ENCODE measurements around the gene KLHL29. TPM values are rescaled to one million over a fixed set of nuclear protein-coding genes. Genes with fewer than 3 reads are reported as not detected.
A peak's percentile ranks its signal among the peaks of the same experiment; 100 is the strongest.

KLHL29 gene
- total RNA-seq, 2 experiments from 2014 or later: 2.9 to 3.5 TPM

GRCh38 chr2:23528690-23529089, 143.7 kb downstream of the KLHL29 start:
- Mint-ChIP-seq H3K27me3 (no peaks in the 10 kb centered on the region), H3K4me3 (no peak overlapping the region), H3K36me3 (ENCODE audit: low read depth) (peaks cover 2% of the 10 kb centered on the region), H3K9me3 (no peaks in the 10 kb centered on the region), H3K27ac (no peak overlapping the region), H3K4me1 (peaks cover 33% of the 10 kb centered on the region)
- no peak for DNase-seq
- ChIA-PET CTCF (no interaction called here), POLR2A (interaction anchor here (0.6 kb wide), 1 partner anchor 16 kb away, joined by 3 read pairs; no protein-coding TSS in a partner anchor)

DNA sequence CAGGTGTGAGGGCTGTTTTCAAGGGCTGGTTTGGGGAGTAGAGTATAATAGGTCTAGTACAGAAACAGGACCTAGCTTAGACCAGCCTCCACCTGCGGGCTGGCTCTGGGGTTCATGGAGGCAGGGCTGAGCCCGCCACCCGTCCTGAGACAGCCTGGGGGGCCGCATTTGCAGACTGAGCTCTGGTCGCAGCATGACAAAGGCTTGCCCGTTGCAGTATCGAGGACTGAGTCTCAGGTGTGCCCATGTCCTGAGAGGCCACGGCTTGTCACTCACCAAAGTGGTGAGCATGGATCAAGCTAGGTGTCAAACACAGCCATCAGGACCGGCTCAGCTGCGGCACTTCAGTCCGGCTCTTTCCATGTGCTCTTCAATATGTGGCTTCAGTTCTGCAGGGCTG, 144.7 kb downstream of the KLHL29 start:
- no peak for DNase-seq
- no peaks in the 10 kb centered on the region for H3K27me3 Mint-ChIP-seq
- POLR2A ChIA-PET: no interaction called here
- H3K9me3 Mint-ChIP-seq: no peaks in the 10 kb centered on the region
- peaks cover 2% of the 10 kb centered on the region for H3K36me3 Mint-ChIP-seq (ENCODE audit: low read depth)
- peaks cover 39% of the 10 kb centered on the region for H3K4me1 Mint-ChIP-seq
- no peak overlapping the region for H3K27ac Mint-ChIP-seq
- H3K4me3 Mint-ChIP-seq: no peak overlapping the region
- CTCF ChIA-PET: no interaction called here

DNA sequence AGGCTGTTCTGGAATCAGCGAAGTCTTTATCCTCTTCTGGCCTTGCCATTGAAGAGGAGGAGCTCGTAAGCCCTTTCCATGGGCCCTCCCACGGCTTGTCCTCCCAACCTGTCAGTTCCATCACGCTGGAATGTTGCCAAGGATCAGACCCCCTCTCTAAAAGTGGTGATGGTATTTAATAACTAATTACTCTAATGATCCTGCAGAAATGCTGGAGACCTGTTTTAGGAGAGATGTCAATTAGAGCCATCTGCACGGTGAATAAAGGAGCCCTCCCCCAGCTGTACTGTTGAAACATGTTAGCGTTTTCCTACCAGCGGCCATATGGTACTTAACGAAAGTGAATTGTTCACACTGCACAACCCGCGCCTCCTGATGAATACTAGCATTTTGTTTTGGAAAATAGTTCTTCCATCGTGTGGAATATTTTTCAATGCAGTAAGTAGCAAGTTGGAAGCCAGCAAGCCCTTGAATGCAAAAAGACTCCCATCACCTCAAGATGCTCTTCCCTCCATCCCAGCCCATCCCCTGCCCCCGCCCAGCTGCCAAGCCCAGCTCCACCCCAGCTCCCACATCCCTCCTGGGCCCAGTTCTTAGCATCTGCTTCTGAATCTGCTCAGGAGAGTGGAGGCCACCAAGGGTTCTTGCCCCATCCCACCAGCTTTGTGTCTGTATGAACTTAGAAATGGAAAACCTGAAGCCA, 145.4 kb downstream of the KLHL29 start:
- Mint-ChIP-seq H3K27ac (peak overlapping the region; percentile 73), H3K36me3 (ENCODE audit: low read depth) (peaks cover 2% of the 10 kb centered on the region), H3K27me3 (no peaks in the 10 kb centered on the region), H3K4me3 (no peak overlapping the region), H3K9me3 (no peaks in the 10 kb centered on the region), H3K4me1 (peaks cover 45% of the 10 kb centered on the region)
- ChIA-PET CTCF (no interaction called here), POLR2A (no interaction called here)
- no peak for DNase-seq

- H3K27me3 Mint-ChIP-seq: no peaks in the 10 kb centered on the region
- no peak overlapping the region for H3K4me3 Mint-ChIP-seq
- peaks cover 2% of the 10 kb centered on the region for H3K36me3 Mint-ChIP-seq (ENCODE audit: low read depth)
- no peaks in the 10 kb centered on the region for H3K9me3 Mint-ChIP-seq
- ChIA-PET POLR2A (no interaction called here), CTCF (no interaction called here)
- no peak for DNase-seq
- H3K27ac Mint-ChIP-seq: peak overlapping the region; percentile 73
- peaks cover 48% of the 10 kb centered on the region for H3K4me1 Mint-ChIP-seq
Measured at GRCh38 chr2:23530909-23531276, 145.9 kb downstream of the KLHL29 start.

DNA sequence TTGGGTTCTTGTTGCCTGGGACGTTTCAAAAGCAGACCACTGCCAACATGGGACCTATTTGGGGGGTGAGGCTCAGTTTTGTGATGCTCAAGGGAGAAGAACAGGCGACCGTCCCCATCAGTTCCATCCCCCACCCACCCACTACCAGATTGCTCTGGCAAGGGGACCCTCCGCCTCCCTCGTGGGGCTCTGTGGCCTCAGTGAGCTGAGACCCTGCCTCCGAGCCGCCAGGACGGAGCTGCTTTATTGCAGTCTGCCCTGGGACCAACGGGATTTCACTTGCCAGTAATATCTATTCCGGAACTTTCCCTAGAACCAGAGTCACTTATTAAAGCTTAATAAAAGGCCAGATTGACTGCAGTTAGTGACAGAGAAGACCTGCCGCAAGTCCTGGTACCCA, 146.3 kb downstream of the KLHL29 start:
- Mint-ChIP-seq H3K9me3 (no peaks in the 10 kb centered on the region), H3K27me3 (no peaks in the 10 kb centered on the region), H3K27ac (peak overlapping the region; percentile 99), H3K4me1 (peaks cover 47% of the 10 kb centered on the region), H3K36me3 (ENCODE audit: low read depth) (peaks cover 2% of the 10 kb centered on the region), H3K4me3 (no peak overlapping the region)
- DNase-seq: no peak
- ChIA-PET CTCF (no interaction called here), POLR2A (no interaction called here)

DNA sequence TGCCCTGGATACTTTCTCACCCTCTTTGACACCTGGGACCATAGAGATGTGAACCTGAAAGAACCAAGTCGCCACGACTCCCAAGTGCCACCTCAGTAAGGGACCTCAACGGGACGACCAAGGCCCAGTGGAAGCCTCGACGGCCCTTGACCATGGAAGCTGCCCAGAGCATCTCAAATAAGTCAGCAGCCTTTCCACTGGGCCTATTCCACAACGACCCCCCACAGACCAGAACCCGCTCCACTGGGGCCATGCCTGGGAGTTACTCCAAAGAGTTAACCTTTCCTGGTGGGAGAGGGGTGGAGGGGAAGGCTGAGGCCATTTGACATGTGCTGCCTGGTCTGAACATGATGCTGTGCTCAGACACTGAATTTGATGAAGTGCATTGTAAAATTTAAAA, 146.9 kb downstream of the KLHL29 start:
- POLR2A ChIA-PET: no interaction called here
- CTCF ChIA-PET: interaction anchor here (1.2 to 2.4 kb wide), 2 partner anchors 10 to 41 kb away, joined by 3 to 9 read pairs; no protein-coding TSS in a partner anchor
- Mint-ChIP-seq H3K36me3 (ENCODE audit: low read depth) (peaks cover 2% of the 10 kb centered on the region), H3K4me3 (peak overlapping the region; percentile 84), H3K27ac (peak overlapping the region; percentile 99), H3K9me3 (no peaks in the 10 kb centered on the region), H3K27me3 (no peaks in the 10 kb centered on the region), H3K4me1 (peaks cover 48% of the 10 kb centered on the region)
- no peak for DNase-seq

- CTCF ChIA-PET: interaction anchor here (1.2 to 2.4 kb wide), 2 partner anchors 10 to 42 kb away, joined by 3 to 9 read pairs; no protein-coding TSS in a partner anchor
- peak; percentile 68 for DNase-seq
- Mint-ChIP-seq H3K27me3 (no peaks in the 10 kb centered on the region), H3K36me3 (ENCODE audit: low read depth) (peaks cover 2% of the 10 kb centered on the region), H3K4me3 (peak overlapping the region; percentile 84), H3K27ac (peak overlapping the region; percentile 99), H3K4me1 (peaks cover 48% of the 10 kb centered on the region), H3K9me3 (no peaks in the 10 kb centered on the region)
- POLR2A ChIA-PET: interaction anchor here (0.6 kb wide), 1 partner anchor 72 kb away, joined by 3 read pairs; no protein-coding TSS in a partner anchor
Measured at GRCh38 chr2:23532391-23533337, 147.7 kb downstream of the KLHL29 start.

DNA sequence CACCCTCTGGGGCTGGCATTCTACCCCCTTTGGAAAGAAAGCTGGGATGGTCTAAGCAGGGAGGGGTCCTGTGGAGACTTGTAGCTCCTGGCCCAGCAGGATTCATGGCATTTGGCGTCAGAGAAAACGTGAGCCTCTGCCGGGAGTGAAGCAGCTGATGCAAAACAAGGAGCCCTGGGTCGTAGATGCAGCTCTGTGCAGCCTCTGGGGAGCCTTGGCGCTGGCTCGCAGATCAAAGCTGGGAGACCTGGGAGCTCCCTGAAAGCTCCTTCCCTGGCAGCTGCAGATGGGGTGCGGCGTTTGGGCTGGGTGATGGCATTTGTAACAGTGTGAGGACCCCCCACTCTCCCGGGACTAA, 148.3 kb downstream of the KLHL29 start:
- no peak for DNase-seq
- ChIA-PET POLR2A (interaction anchor here (0.6 kb wide), 1 partner anchor 72 kb away, joined by 3 read pairs; no protein-coding TSS in a partner anchor), CTCF (interaction anchor here (2.4 kb wide), 1 partner anchor 11 kb away, joined by 9 read pairs; no protein-coding TSS in a partner anchor)
- peak overlapping the region; percentile 99 for H3K27ac Mint-ChIP-seq
- H3K27me3 Mint-ChIP-seq: no peaks in the 10 kb centered on the region
- peaks cover 50% of the 10 kb centered on the region for H3K4me1 Mint-ChIP-seq
- no peaks in the 10 kb centered on the region for H3K9me3 Mint-ChIP-seq
- H3K4me3 Mint-ChIP-seq: peak overlapping the region; percentile 84
- H3K36me3 Mint-ChIP-seq (ENCODE audit: low read depth): peaks cover 2% of the 10 kb centered on the region

DNA sequence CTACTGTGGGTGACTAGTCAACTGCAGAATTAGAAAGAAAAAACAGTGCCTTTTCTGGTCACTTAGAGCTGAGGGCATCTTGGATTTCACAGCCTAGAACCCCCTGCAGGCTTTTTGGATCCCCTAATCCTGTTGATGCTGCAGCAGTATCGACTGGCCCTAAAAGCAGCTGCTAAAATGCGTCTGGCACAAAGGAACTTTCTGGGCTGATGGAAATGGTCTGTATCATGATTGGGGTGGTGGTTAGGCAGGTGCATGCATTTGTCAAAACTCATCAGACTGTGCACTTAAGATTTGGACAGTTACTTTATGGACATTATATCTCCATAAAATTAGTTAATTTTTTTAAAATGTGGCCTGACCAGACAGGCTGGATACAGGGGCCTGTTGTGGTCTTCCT, 149.8 kb downstream of the KLHL29 start:
- no peak overlapping the region for H3K4me3 Mint-ChIP-seq
- CTCF ChIA-PET: no interaction called here

GRCh38 chr2:23536326-23536725, 151.3 kb downstream of the KLHL29 start:
- DNase-seq: no peak
- H3K36me3 Mint-ChIP-seq (ENCODE audit: low read depth): peaks cover 2% of the 10 kb centered on the region
- no peaks in the 10 kb centered on the region for H3K27me3 Mint-ChIP-seq
- ChIA-PET POLR2A (no interaction called here), CTCF (no interaction called here)
- no peak overlapping the region for H3K27ac Mint-ChIP-seq
- H3K4me1 Mint-ChIP-seq: peaks cover 49% of the 10 kb centered on the region
- H3K9me3 Mint-ChIP-seq: no peaks in the 10 kb centered on the region
- H3K4me3 Mint-ChIP-seq: no peak overlapping the region

More for the DNA sequence above, 149.8 kb downstream of the KLHL29 start:
- POLR2A ChIA-PET: no interaction called here
- Mint-ChIP-seq H3K27ac (no peak overlapping the region), H3K9me3 (no peaks in the 10 kb centered on the region), H3K4me1 (peaks cover 54% of the 10 kb centered on the region), H3K36me3 (ENCODE audit: low read depth) (peaks cover 2% of the 10 kb centered on the region), H3K27me3 (no peaks in the 10 kb centered on the region)
- DNase-seq: no peak

- no peak overlapping the region for H3K4me3 Mint-ChIP-seq
- no peaks in the 10 kb centered on the region for H3K27me3 Mint-ChIP-seq
- no peak overlapping the region for H3K27ac Mint-ChIP-seq
- ChIA-PET POLR2A (no interaction called here), CTCF (no interaction called here)
- no peak for DNase-seq
- H3K4me1 Mint-ChIP-seq: peaks cover 34% of the 10 kb centered on the region
- H3K9me3 Mint-ChIP-seq: no peaks in the 10 kb centered on the region
- peaks cover under 1% of the 10 kb centered on the region for H3K36me3 Mint-ChIP-seq (ENCODE audit: low read depth)
Measured at GRCh38 chr2:23537991-23538390, 153.0 kb downstream of the KLHL29 start.

DNA sequence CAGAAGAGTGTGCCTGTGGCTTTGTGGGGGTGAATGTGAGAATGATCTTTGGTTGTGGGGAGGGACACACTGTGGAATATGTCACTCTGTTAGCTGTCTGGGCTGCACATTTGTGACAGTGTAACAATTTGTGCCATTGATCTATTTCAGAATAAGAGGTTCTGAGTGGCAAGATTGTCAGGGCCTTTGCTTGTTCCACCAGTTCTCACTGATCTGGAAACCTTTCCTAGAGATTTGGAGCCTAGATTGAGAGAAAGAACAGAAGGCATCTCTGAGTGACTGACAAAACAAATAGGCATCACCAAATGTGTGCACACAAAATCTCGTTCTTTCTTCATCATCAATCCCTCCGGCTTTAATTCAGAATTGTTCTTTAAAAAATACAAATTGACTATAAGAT, 153.6 kb downstream of the KLHL29 start:
- CTCF ChIA-PET: no interaction called here
- no peak for DNase-seq

GRCh38 chr2:23540804-23541360, 155.9 kb downstream of the KLHL29 start:
- no peak overlapping the region for H3K27ac Mint-ChIP-seq
- H3K27me3 Mint-ChIP-seq: no peaks in the 10 kb centered on the region
- peaks cover 13% of the 10 kb centered on the region for H3K4me1 Mint-ChIP-seq
- DNase-seq: no peak
- no peak overlapping the region for H3K4me3 Mint-ChIP-seq
- H3K36me3 Mint-ChIP-seq (ENCODE audit: low read depth): no peaks in the 10 kb centered on the region
- H3K9me3 Mint-ChIP-seq: no peaks in the 10 kb centered on the region
- ChIA-PET CTCF (no interaction called here), POLR2A (no interaction called here)

More for the DNA sequence above, 153.6 kb downstream of the KLHL29 start:
- Mint-ChIP-seq H3K36me3 (ENCODE audit: low read depth) (no peaks in the 10 kb centered on the region), H3K9me3 (no peaks in the 10 kb centered on the region), H3K4me1 (peaks cover 28% of the 10 kb centered on the region), H3K27me3 (no peaks in the 10 kb centered on the region), H3K4me3 (no peak overlapping the region), H3K27ac (no peak overlapping the region)
- POLR2A ChIA-PET: no interaction called here
